T-cell (primary cell): ENCODE results near the gene LRRC8A. TPM values are rescaled to one million over a fixed set of nuclear protein-coding genes. Genes with fewer than 3 reads are reported as not detected.

Source experiments
- ATAC-seq, 4 experiments: fragments of 200-7000 bp in 3 of 4; fragments of 150-1000 bp in 1 of 4; cut with Tn5 transposase; replicated peaks in 1 of 4; 1 replicate in 3 of 4; 2 replicates in 1 of 4; pipeline ENCODE4 v1.10.0; 2021; ENCODE audit warnings: moderate library complexity in 3 of 4, mild to moderate bottlenecking in 2 of 4, moderate number of reproducible peaks in 1 of 4
- CTCF ChIA-PET, 2 donors: fragments of 300-600 bp; sonication (Branson Sonifier 250); formaldehyde crosslinking; loops; one replicate each; lab custom pipeline; 2022; ENCODE audit warnings: antibody characterized with exemption in 2 of 2; lab: Charles Lee
- POLR2A ChIA-PET, 2 donors: fragments of 300-600 bp; sonication (Branson Sonifier 250); formaldehyde crosslinking; loops; one replicate each; lab custom pipeline; 2022; ENCODE audit warnings: antibody characterized with exemption in 2 of 2; lab: Charles Lee
- DNase-seq, 35 experiments: peaks; one replicate each; pipeline versions ENCODE4 v3.0.0 to v3.0.0-alpha.2; 2013 to 2023
- H3K27ac ChIP-seq: one replicate; pipeline ENCODE4 v1.5.1; 2013; ENCODE audit warnings: low read length
- H3K27me3 ChIP-seq, 2 experiments: replicated peaks in 1 of 2; 1 replicate in 1 of 2; 2 replicates in 1 of 2; pipeline versions ENCODE4 v1.6.1 to v1.7.0; 2013; ENCODE audit warnings: low read length in 1 of 2, mixed read lengths in 1 of 2; ENCODE audit not compliant: control insufficient read depth in 2 of 2, insufficient read depth in 2 of 2; ENCODE audit errors: extremely low read depth in 1 of 2
- H3K36me3 ChIP-seq, 2 donors: 1 replicate in 1 of 2; 2 replicates in 1 of 2; pipeline versions ENCODE4 v1.6.1 to v1.7.0; 2013; ENCODE audit warnings: low read length in 1 of 2; ENCODE audit not compliant: control insufficient read depth in 2 of 2, insufficient read depth in 1 of 2; ENCODE audit errors: extremely low read depth in 1 of 2
- H3K4me1 ChIP-seq, 2 experiments: 1 replicate in 1 of 2; 2 replicates in 1 of 2; pipeline versions ENCODE4 v1.6.1 to v1.7.0; 2013; ENCODE audit warnings: low read length in 2 of 2, mixed read lengths in 1 of 2; ENCODE audit not compliant: insufficient read depth in 2 of 2, control insufficient read depth in 1 of 2; ENCODE audit errors: extremely low read depth in 1 of 2
- H3K4me3 ChIP-seq, 2 donors: 1 replicate in 1 of 2; 2 replicates in 1 of 2; pipeline versions ENCODE4 v1.5.1 to v1.7.0; 2013; ENCODE audit warnings: mild to moderate bottlenecking in 2 of 2, low read length in 1 of 2, moderate library complexity in 1 of 2; ENCODE audit not compliant: control insufficient read depth in 1 of 2; ENCODE audit errors: extremely low read depth in 1 of 2
- H3K9me3 ChIP-seq: 2 replicates; pipeline ENCODE4 v1.7.0; 2013
- H3K27ac Mint-ChIP-seq, 2 donors: one replicate each; pipeline ENCODE4 v1.8.0; 2020 to 2021; ENCODE audit warnings: mild to moderate bottlenecking in 2 of 2, mixed read lengths in 2 of 2
- H3K27me3 Mint-ChIP-seq, 2 donors: one replicate each; pipeline ENCODE4 v1.8.0; 2021 to 2022; ENCODE audit warnings: mixed read lengths in 2 of 2
- H3K36me3 Mint-ChIP-seq: one replicate; pipeline ENCODE4 v1.8.0; 2021; ENCODE audit warnings: mixed read lengths
- H3K4me1 Mint-ChIP-seq, 3 donors: one replicate each; pipeline ENCODE4 v1.8.0; 2020 to 2022; ENCODE audit warnings: mixed read lengths in 3 of 3, mild to moderate bottlenecking in 1 of 3
- H3K4me3 Mint-ChIP-seq, 3 donors: one replicate each; pipeline ENCODE4 v1.8.0; 2020 to 2022; ENCODE audit warnings: mild to moderate bottlenecking in 3 of 3, mixed read lengths in 3 of 3, moderate library complexity in 3 of 3
- H3K9me3 Mint-ChIP-seq, 3 donors: one replicate each; pipeline ENCODE4 v1.8.0; 2020 to 2022; ENCODE audit warnings: mixed read lengths in 3 of 3
- WGBS: methylation state at CpG from one replicate; pipeline ENCODE4 v1.1.5; 2013; ENCODE audit warnings: missing lambda C conversion rate; ENCODE audit not compliant: insufficient coverage; 5-methylcytosine and 5-hydroxymethylcytosine counted together
- total RNA-seq, 35 experiments: library from RNA in 6 of 35; stranded (reverse) in 6 of 35; fragments of 120-200 nt in 1 of 35; gene quantifications; one replicate each; pipeline versions ENCODE4 v1.2.1 to v1.2.4 and lab custom pipeline; 2013 to 2026

LRRC8A gene
- total RNA-seq, 5 donors from 2014 or later (not counting 1 experiment from before 2014, with no cell fraction given), result 30.7 to 34.3 (median 33.9) TPM

- Mint-ChIP-seq H3K4me3 (peak overlapping the region; percentile 90 to 98 (median 96)), H3K27ac (peak overlapping the region; percentile 93 to 94), H3K4me1 (peaks cover 57 to 71% (median 58%) of the 10 kb centered on the region in 3 donors), H3K27me3 (no peaks in the 10 kb centered on the region), H3K36me3 (peaks cover 9% of the 10 kb centered on the region), H3K9me3 (no peaks in the 10 kb centered on the region)
- DNase-seq (no peak), ATAC-seq (no peak)
- Histone ChIP-seq H3K27ac (peak overlapping the region; percentile 57), H3K36me3 (peaks cover 3 to 33% of the 10 kb centered on the region in 2 donors), H3K9me3 (no peaks in the 10 kb centered on the region), H3K4me3 (peak overlapping the region; percentile 85 to 93), H3K4me1 (peaks cover 16 to 59% of the 10 kb centered on the region in 2 experiments), H3K27me3 (no peaks in the 10 kb centered on the region)
- WGBS, result 0% methylated on average over 6 of the region's 19 CpGs
- CTCF ChIA-PET, result no interaction called here
- POLR2A ChIA-PET, result interaction anchor here in 1 of 2 donors (0.6 kb wide), 1 partner anchor 581 kb away, joined by 3 read pairs; no protein-coding TSS in a partner anchor
These were observed 1.0 kb downstream of the LRRC8A start for GRCh38 chr9:128882677-128883603.

GRCh38 chr9:128884164-128884563 is 2.2 kb downstream of the LRRC8A start:
- H3K27ac ChIP-seq, result peak overlapping the region; percentile 57

GRCh38 chr9:128885376-128885775 is 3.4 kb downstream of the LRRC8A start:
- peaks cover 63 to 70% (median 67%) of the 10 kb centered on the region in 3 donors for H3K4me1 Mint-ChIP-seq
- peak overlapping the region; percentile 54 to 98 (median 96) for H3K4me3 Mint-ChIP-seq
- Histone ChIP-seq H3K27ac (no peak overlapping the region), H3K4me1 (peaks cover 16 to 61% of the 10 kb centered on the region in 2 experiments), H3K27me3 (no peaks in the 10 kb centered on the region), H3K36me3 (peaks cover 8 to 52% of the 10 kb centered on the region in 2 donors), H3K4me3 (no peak overlapping the region), H3K9me3 (no peaks in the 10 kb centered on the region)
- H3K27me3 Mint-ChIP-seq, result no peaks in the 10 kb centered on the region
- H3K27ac Mint-ChIP-seq, result peak overlapping the region; percentile 82 to 83
- ATAC-seq (no peak), DNase-seq (no peak)
- POLR2A ChIA-PET, result no interaction called here
- CTCF ChIA-PET, result no interaction called here
- WGBS, result 100% methylated on average over 2 of the region's 8 CpGs
- H3K9me3 Mint-ChIP-seq, result no peaks in the 10 kb centered on the region
- H3K36me3 Mint-ChIP-seq, result peaks cover 17% of the 10 kb centered on the region

More at GRCh38 chr9:128884164-128884563, 2.2 kb downstream of the LRRC8A start:
- 83% methylated on average over 1 of the region's 2 CpGs for WGBS
- H3K36me3 ChIP-seq, result peaks cover 6 to 45% of the 10 kb centered on the region in 2 donors
- no peaks in the 10 kb centered on the region for H3K9me3 ChIP-seq
- Mint-ChIP-seq H3K4me3 (peak overlapping the region; percentile 90 to 98 (median 96)), H3K27ac (peak overlapping the region; percentile 93 to 94), H3K9me3 (no peaks in the 10 kb centered on the region), H3K27me3 (no peaks in the 10 kb centered on the region), H3K36me3 (peaks cover 17% of the 10 kb centered on the region), H3K4me1 (peaks cover 64 to 79% (median 69%) of the 10 kb centered on the region in 3 donors)
- peak overlapping the region in 1 of 2 donors; percentile 30 for H3K4me3 ChIP-seq
- no peak for ATAC-seq
- ChIA-PET POLR2A (no interaction called here), CTCF (no interaction called here)
- no peak for DNase-seq
- no peaks in the 10 kb centered on the region for H3K27me3 ChIP-seq
- H3K4me1 ChIP-seq, result peaks cover 16 to 71% of the 10 kb centered on the region in 2 experiments

GRCh38 chr9:128885798-128886197 is 3.9 kb downstream of the LRRC8A start:
- ChIA-PET POLR2A (no interaction called here), CTCF (no interaction called here)
- no peak for ATAC-seq
- Histone ChIP-seq H3K27me3 (no peaks in the 10 kb centered on the region), H3K9me3 (no peaks in the 10 kb centered on the region), H3K36me3 (peaks cover 8 to 56% of the 10 kb centered on the region in 2 donors), H3K4me3 (peak overlapping the region in 1 of 2 donors; percentile 7), H3K4me1 (peaks cover 16 to 61% of the 10 kb centered on the region in 2 experiments), H3K27ac (no peak overlapping the region)
- peak overlapping the region; percentile 82 to 83 for H3K27ac Mint-ChIP-seq
- H3K27me3 Mint-ChIP-seq, result no peaks in the 10 kb centered on the region
- no peak for DNase-seq
- WGBS, result 76% methylated on average over 12 of the region's 15 CpGs
- H3K9me3 Mint-ChIP-seq, result no peaks in the 10 kb centered on the region
- H3K4me1 Mint-ChIP-seq, result peaks cover 61 to 71% (median 67%) of the 10 kb centered on the region in 3 donors
- peaks cover 20% of the 10 kb centered on the region for H3K36me3 Mint-ChIP-seq
- peak overlapping the region in 2 of 3 donors; percentile 54 to 98 for H3K4me3 Mint-ChIP-seq

GRCh38 chr9:128886211-128886891 is 4.4 kb downstream of the LRRC8A start:
- ATAC-seq (no peak), DNase-seq (no peak)
- Mint-ChIP-seq H3K36me3 (peaks cover 20% of the 10 kb centered on the region), H3K4me3 (peak overlapping the region in 1 of 3 donors; percentile 98), H3K9me3 (no peaks in the 10 kb centered on the region), H3K27ac (peak overlapping the region; percentile 72 to 76), H3K4me1 (peaks cover 61 to 67% (median 64%) of the 10 kb centered on the region in 3 donors), H3K27me3 (no peaks in the 10 kb centered on the region)
- H3K27me3 ChIP-seq, result no peaks in the 10 kb centered on the region
- H3K9me3 ChIP-seq, result no peaks in the 10 kb centered on the region
- peaks cover 16 to 61% of the 10 kb centered on the region in 2 experiments for H3K4me1 ChIP-seq
- H3K4me3 ChIP-seq, result peak overlapping the region in 1 of 2 donors; percentile 7
- POLR2A ChIA-PET, result no interaction called here
- no peak overlapping the region for H3K27ac ChIP-seq
- CTCF ChIA-PET, result no interaction called here
- peaks cover 8 to 60% of the 10 kb centered on the region in 2 donors for H3K36me3 ChIP-seq
- 87% methylated on average over 8 of the region's 13 CpGs for WGBS

- no CpG with 5 or more reads among the region's 3 CpGs for WGBS
- H3K4me1 ChIP-seq, result peaks cover 18 to 68% of the 10 kb centered on the region in 2 experiments
- H3K27me3 ChIP-seq, result no peaks in the 10 kb centered on the region
- DNase-seq, result no peak
- H3K4me1 Mint-ChIP-seq, result peaks cover 63 to 72% (median 68%) of the 10 kb centered on the region in 3 donors
- POLR2A ChIA-PET, result no interaction called here
- peaks cover 20% of the 10 kb centered on the region for H3K36me3 Mint-ChIP-seq
- no peaks in the 10 kb centered on the region for H3K9me3 ChIP-seq
- no peak overlapping the region for H3K27ac Mint-ChIP-seq
- H3K36me3 ChIP-seq, result peaks cover 8 to 67% of the 10 kb centered on the region in 2 donors
- no peaks in the 10 kb centered on the region for H3K27me3 Mint-ChIP-seq
- CTCF ChIA-PET, result no interaction called here
- ATAC-seq, result no peak
- no peak overlapping the region for H3K27ac ChIP-seq
- H3K9me3 Mint-ChIP-seq, result no peaks in the 10 kb centered on the region
- H3K4me3 Mint-ChIP-seq, result no peak overlapping the region
- H3K4me3 ChIP-seq, result no peak overlapping the region
These were observed 5.1 kb downstream of the LRRC8A start for GRCh38 chr9:128887049-128887448.
